8988T (cell line): ENCODE measurements around the gene ZNF215.
"Not testable (repeated sequence)": the region's sequence is repeated elsewhere in the genome, so short reads cannot be mapped to it uniquely, and the experiment has no call there.

ENCODE experiments used
- DNase-seq: peaks from one replicate; pipeline ENCODE4 v3.0.0; 2011

ZNF215 gene

DNA sequence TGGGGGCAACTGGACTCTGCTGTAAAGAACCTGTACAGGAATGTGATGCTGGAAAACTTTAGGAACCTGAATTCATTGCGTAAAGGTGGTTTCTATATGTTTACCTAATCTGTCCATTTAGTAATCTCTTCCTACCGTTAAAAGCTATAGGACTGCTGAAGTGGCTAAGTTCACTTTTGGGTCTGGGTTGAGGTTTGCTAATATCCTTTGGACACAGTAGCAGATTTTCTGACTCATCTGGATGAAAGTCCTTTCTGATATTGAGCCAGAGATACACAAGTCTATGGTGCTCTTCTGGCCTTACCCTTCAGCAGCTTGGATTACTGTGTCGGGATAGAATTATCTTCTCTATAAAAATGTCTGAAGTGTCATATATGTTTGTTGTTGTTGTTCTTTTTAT is 16.9 kb downstream of the ZNF215 start:
- DNase-seq = no peak

GRCh38 chr11:6954248-6954647 is 28.0 kb downstream of the ZNF215 start:
- not testable (repeated sequence) for DNase-seq

DNA sequence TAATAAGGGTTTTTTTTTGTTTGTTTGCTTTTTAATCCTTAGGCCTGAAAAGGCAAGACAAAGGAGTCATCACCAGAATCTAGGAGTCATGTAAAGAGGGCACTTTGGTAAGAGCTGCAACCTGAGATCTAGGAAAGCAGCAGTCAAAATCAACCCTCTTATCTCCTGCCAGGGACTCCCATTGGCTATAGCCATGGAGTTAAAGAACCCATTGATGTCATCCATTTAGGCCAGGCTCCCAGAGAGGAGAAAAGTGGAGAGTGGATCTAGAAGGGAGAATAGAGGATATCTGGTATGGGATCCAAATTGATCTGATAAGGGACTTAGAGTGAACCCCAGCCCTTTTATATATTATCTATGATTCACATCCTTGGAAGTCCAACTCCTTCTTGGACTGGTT is 35.9 kb downstream of the ZNF215 start:
- no peak for DNase-seq

DNA sequence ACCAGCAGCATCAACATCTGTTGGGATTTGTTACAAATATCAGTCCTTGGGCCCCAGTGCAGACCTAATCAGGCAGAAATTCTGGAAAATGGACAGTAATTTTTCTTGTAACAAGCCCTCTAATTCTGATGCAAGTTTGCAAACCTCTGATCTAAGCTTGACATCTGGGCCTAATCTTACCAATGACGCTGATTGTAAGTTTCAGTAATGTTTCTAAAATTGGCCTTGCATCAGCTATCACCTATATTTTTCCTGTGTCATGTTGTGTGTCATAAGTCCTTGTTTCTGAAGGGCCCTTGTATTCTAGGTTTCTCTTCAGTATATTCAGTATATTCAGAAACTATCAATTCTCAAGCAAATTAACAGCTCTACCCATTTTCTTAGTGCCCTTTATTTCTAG is 36.4 kb downstream of the ZNF215 start:
- no peak for DNase-seq

- DNase-seq = no peak
Observed at GRCh38 chr11:6968816-6969215, 42.6 kb downstream of the ZNF215 start.

GRCh38 chr11:6969854-6970253 is 43.6 kb downstream of the ZNF215 start:
- DNase-seq = not testable (repeated sequence)

DNA sequence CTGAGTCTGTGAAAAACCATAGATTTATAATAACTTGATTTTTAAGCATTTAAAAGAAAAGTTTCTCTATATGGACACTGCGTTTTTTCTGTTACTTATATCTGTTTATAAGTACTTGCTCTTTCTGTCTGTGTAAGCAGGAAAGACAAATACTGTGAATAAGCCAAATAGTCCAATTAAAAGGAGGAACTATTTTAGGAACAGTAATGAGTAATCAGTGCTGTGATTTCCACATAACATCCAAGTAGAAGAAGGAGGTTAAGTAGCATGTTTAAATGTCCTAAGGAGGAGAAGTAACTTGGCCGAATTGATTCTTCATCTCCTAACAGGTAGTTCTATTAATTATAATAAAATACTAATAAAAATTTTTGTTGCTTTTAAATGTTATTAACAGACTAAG is 53.1 kb downstream of the ZNF215 start:
- no peak for DNase-seq

GRCh38 chr11:6986487-6986886 is 60.3 kb downstream of the ZNF215 start:
- DNase-seq = no peak

GRCh38 chr11:6988506-6988905 is 62.3 kb downstream of the ZNF215 start:
- DNase-seq = no peak

DNA sequence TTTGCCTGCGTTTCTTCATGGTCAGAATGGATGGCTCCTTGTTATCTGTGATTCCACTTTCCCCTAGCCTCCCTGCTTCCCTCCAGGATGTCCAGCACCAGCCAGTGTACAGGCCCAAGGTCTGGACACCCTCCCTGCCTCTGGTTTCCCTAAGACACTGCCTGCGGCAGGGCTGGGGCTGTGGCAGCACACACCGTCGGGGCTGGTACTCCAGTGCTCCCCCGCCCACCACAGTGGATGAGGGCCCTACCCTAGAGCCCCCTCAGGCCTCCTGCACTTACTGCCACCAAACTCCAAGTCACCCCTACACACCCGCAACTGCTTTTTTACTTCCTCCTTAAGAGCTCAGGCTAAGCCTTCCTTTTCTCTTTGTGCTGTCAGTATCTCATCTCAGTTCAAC is 65.0 kb downstream of the ZNF215 start:
- no peak for DNase-seq

GRCh38 chr11:6992026-6992425 is 65.8 kb downstream of the ZNF215 start:
- no peak for DNase-seq

- DNase-seq = no peak
Observed at GRCh38 chr11:6992457-6993417, 66.5 kb downstream of the ZNF215 start.

DNA sequence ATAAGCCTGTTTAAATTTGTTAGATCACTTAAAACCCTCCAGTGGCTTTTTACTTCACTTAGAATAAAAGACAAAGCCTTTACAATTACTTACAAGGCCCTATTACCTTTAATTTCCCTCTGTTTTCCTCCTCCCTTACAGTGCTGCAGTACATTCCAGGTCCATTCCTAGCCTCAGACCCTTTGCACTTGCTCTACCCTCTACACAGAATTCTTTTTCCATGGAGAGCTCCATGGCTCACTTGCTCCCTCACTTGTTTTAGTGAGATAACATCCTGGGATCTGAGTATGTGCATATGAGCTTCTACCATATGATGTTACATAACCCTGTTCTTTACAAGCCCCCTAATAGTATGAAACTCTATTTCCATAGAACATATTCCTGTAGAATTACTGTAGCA is 69.5 kb downstream of the ZNF215 start:
- no peak for DNase-seq

DNA sequence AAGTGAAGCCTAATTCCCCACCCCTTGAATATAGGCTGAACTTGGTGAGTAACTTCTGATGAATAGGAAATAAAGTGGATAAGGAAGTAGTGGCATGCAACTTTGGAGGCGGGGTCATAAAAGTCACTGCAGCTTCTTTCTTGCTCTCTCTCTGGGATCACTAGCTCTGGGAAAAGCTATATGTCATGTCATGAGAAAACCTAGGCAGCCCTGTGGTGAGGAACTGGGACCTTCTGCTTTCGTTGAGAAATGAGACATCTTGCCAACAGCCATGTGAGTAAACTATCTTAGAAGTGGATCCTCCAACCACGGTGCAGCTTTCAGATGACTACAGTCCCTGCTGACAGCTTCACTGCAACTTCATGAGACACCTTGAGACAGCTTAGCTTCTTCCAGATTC is 78.3 kb downstream of the ZNF215 start:
- DNase-seq = no peak
